ENCODE results near the gene NLN.

GRCh38 chr5:65778126-65778525, 56.1 kb downstream of the NLN start:
- TF ChIP-seq, protein P1, sequence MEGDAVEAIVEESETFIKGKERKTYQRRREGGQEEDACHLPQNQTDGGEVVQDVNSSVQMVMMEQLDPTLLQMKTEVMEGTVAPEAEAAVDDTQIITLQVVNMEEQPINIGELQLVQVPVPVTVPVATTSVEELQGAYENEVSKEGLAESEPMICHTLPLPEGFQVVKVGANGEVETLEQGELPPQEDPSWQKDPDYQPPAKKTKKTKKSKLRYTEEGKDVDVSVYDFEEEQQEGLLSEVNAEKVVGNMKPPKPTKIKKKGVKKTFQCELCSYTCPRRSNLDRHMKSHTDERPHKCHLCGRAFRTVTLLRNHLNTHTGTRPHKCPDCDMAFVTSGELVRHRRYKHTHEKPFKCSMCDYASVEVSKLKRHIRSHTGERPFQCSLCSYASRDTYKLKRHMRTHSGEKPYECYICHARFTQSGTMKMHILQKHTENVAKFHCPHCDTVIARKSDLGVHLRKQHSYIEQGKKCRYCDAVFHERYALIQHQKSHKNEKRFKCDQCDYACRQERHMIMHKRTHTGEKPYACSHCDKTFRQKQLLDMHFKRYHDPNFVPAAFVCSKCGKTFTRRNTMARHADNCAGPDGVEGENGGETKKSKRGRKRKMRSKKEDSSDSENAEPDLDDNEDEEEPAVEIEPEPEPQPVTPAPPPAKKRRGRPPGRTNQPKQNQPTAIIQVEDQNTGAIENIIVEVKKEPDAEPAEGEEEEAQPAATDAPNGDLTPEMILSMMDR (IDR thresholded peaks at IDR 0.05) = no peak
- TF ChIP-seq EP300 (IDR thresholded peaks at IDR 0.05) (no peak), POLR2A (IDR thresholded peaks at IDR 0.05) (no peak)
